ENCODE results near the gene ARHGEF12.

The ARHGEF12 gene

GRCh38 chr11:120354068-120354467 lies 17.9 kb downstream of the ARHGEF12 start:
- no peak for TF ChIP-seq PKNOX1 (IDR thresholded peaks at IDR 0.05)
- TF ChIP-seq HDGF (IDR thresholded peaks at IDR 0.05; ENCODE audit: borderline replicate concordance): no peak
- TF ChIP-seq TARDBP (IDR thresholded peaks at IDR 0.05): no peak
- TF ChIP-seq SUZ12 (IDR thresholded peaks at IDR 0.05): no peak
- no peak for DNase-seq (ENCODE audit: extremely low spot score)
- ChIA-PET CTCF (no interaction called here), POLR2A (no interaction called here)

- ChIA-PET POLR2A (no interaction called here), CTCF (no interaction called here)
- TF ChIP-seq LEF1 (IDR thresholded peaks at IDR 0.05; ENCODE audit: borderline replicate concordance) (no peak), ELF4 (IDR thresholded peaks at IDR 0.05) (no peak), HDGF (IDR thresholded peaks at IDR 0.05; ENCODE audit: borderline replicate concordance) (no peak), CTBP1 (IDR thresholded peaks at IDR 0.05; ENCODE audit: borderline replicate concordance) (no peak), NFRKB (IDR thresholded peaks at IDR 0.05) (no peak), FOXM1 (IDR thresholded peaks at IDR 0.05; ENCODE audit: borderline replicate concordance) (no peak), FOXA1 (IDR thresholded peaks at IDR 0.05) (no peak), TARDBP (IDR thresholded peaks at IDR 0.05) (no peak), SUZ12 (IDR thresholded peaks at IDR 0.05) (no peak), SP1 (IDR thresholded peaks at IDR 0.05) (no peak), L3MBTL2 (conservative IDR thresholded peaks at IDR 0.05) (no peak), ZNF384 (IDR thresholded peaks at IDR 0.05) (no peak), BHLHE40 (IDR thresholded peaks at IDR 0.05; ENCODE audit: borderline replicate concordance) (no peak), PKNOX1 (IDR thresholded peaks at IDR 0.05) (no peak), FOXK2 (IDR thresholded peaks at IDR 0.05) (no peak), ARNT (IDR thresholded peaks at IDR 0.05) (no peak)
- no peak for DNase-seq (ENCODE audit: extremely low spot score)
Observed at GRCh38 chr11:120354779-120355178, 18.6 kb downstream of the ARHGEF12 start.

GRCh38 chr11:120357620-120358019 lies 21.4 kb downstream of the ARHGEF12 start:
- ChIA-PET POLR2A (no interaction called here), CTCF (no interaction called here)
- DNase-seq (ENCODE audit: extremely low spot score): no peak
- TF ChIP-seq CTBP1 (IDR thresholded peaks at IDR 0.05; ENCODE audit: borderline replicate concordance) (no peak), SUZ12 (IDR thresholded peaks at IDR 0.05) (no peak), NFRKB (IDR thresholded peaks at IDR 0.05) (no peak), ZNF384 (IDR thresholded peaks at IDR 0.05) (no peak), L3MBTL2 (conservative IDR thresholded peaks at IDR 0.05) (no peak), HDGF (IDR thresholded peaks at IDR 0.05; ENCODE audit: borderline replicate concordance) (no peak), PKNOX1 (IDR thresholded peaks at IDR 0.05) (no peak), FOXK2 (IDR thresholded peaks at IDR 0.05) (no peak), BHLHE40 (IDR thresholded peaks at IDR 0.05; ENCODE audit: borderline replicate concordance) (no peak), ELF4 (IDR thresholded peaks at IDR 0.05) (no peak), ARNT (IDR thresholded peaks at IDR 0.05) (no peak), FOXM1 (IDR thresholded peaks at IDR 0.05; ENCODE audit: borderline replicate concordance) (no peak), TARDBP (IDR thresholded peaks at IDR 0.05) (no peak), SP1 (IDR thresholded peaks at IDR 0.05) (no peak), LEF1 (IDR thresholded peaks at IDR 0.05; ENCODE audit: borderline replicate concordance) (no peak), FOXA1 (IDR thresholded peaks at IDR 0.05) (no peak)

DNA sequence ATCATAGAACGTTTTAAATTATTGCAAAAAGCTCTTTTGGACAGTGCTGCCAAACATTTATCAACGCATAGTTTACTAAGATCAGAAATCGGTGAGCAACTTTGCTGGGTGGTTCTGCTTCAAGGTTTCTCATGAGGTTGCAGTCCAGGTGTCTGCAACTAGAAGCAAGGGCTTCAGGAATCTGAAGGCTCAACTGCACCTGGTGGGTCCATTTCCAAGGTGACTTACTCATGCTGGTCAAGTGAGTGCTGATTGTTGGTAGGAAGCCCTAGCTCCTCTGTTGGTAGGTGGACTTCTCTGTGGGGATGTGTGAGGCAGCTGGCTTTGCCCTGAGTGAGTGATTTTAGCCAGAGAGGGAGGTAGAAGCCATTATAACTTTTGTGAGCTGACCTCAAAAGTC lies 22.5 kb downstream of the ARHGEF12 start:
- ChIA-PET CTCF (no interaction called here), POLR2A (no interaction called here)
- TF ChIP-seq LEF1 (IDR thresholded peaks at IDR 0.05; ENCODE audit: borderline replicate concordance) (no peak), FOXA1 (IDR thresholded peaks at IDR 0.05) (no peak), L3MBTL2 (conservative IDR thresholded peaks at IDR 0.05) (no peak), FOXK2 (IDR thresholded peaks at IDR 0.05) (no peak)
- no peak for DNase-seq (ENCODE audit: extremely low spot score)

- POLR2A ChIA-PET: interaction anchor here (1.1 kb wide), 1 partner anchor 9 kb away, joined by 4 read pairs; no protein-coding TSS in a partner anchor
- DNase-seq (ENCODE audit: extremely low spot score): no peak
- no peak for TF ChIP-seq SUZ12 (IDR thresholded peaks at IDR 0.05)
- TF ChIP-seq SP1 (IDR thresholded peaks at IDR 0.05): no peak
- no peak for TF ChIP-seq NFRKB (IDR thresholded peaks at IDR 0.05)
- TF ChIP-seq HDGF (IDR thresholded peaks at IDR 0.05; ENCODE audit: borderline replicate concordance): no peak
- no peak for TF ChIP-seq BHLHE40 (IDR thresholded peaks at IDR 0.05; ENCODE audit: borderline replicate concordance)
- TF ChIP-seq ELF4 (IDR thresholded peaks at IDR 0.05): no peak
- TF ChIP-seq CTBP1 (IDR thresholded peaks at IDR 0.05; ENCODE audit: borderline replicate concordance): no peak
- no peak for TF ChIP-seq FOXK2 (IDR thresholded peaks at IDR 0.05)
- TF ChIP-seq ARNT (IDR thresholded peaks at IDR 0.05): no peak
- no peak for TF ChIP-seq TARDBP (IDR thresholded peaks at IDR 0.05)
- no peak for TF ChIP-seq ZNF384 (IDR thresholded peaks at IDR 0.05)
- CTCF ChIA-PET: interaction anchor here (1.2 kb wide), 1 partner anchor 28 kb away, joined by 4 read pairs; no protein-coding TSS in a partner anchor
Observed at GRCh38 chr11:120363436-120363835, 27.2 kb downstream of the ARHGEF12 start.

DNA sequence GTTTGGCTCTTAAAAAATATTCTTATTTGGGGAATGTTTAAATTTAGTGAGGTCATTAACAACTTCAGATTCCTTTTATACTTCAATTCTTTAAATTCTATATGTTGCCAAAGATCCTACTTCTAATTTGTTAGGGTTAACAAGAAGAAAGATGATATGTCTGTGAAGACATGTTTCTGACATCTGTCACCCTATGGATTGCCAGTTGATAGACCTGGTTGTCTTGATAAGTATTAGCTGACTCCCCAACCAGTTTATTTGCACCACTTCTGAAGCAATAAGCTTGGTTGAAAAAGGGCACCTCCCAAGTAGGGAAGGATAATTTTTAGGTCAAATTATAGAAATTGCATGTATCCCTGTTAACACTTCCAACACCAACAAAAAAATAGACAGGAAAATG lies 29.3 kb downstream of the ARHGEF12 start:
- TF ChIP-seq SUZ12 (IDR thresholded peaks at IDR 0.05) (no peak), ARNT (IDR thresholded peaks at IDR 0.05) (no peak), FOXM1 (IDR thresholded peaks at IDR 0.05; ENCODE audit: borderline replicate concordance) (no peak), ELF4 (IDR thresholded peaks at IDR 0.05) (no peak), BHLHE40 (IDR thresholded peaks at IDR 0.05; ENCODE audit: borderline replicate concordance) (no peak), FOXK2 (IDR thresholded peaks at IDR 0.05) (no peak), ZNF384 (IDR thresholded peaks at IDR 0.05) (no peak), L3MBTL2 (conservative IDR thresholded peaks at IDR 0.05) (no peak), CTBP1 (IDR thresholded peaks at IDR 0.05; ENCODE audit: borderline replicate concordance) (no peak), HDGF (IDR thresholded peaks at IDR 0.05; ENCODE audit: borderline replicate concordance) (no peak), SP1 (IDR thresholded peaks at IDR 0.05) (no peak), TARDBP (IDR thresholded peaks at IDR 0.05) (no peak), FOXA1 (IDR thresholded peaks at IDR 0.05) (no peak), LEF1 (IDR thresholded peaks at IDR 0.05; ENCODE audit: borderline replicate concordance) (no peak), NFRKB (IDR thresholded peaks at IDR 0.05) (no peak), PKNOX1 (IDR thresholded peaks at IDR 0.05) (no peak)
- no peak for DNase-seq (ENCODE audit: extremely low spot score)
- CTCF ChIA-PET: no interaction called here
- POLR2A ChIA-PET: no interaction called here
